ENCODE results near the gene APP.

Gene APP

DNA sequence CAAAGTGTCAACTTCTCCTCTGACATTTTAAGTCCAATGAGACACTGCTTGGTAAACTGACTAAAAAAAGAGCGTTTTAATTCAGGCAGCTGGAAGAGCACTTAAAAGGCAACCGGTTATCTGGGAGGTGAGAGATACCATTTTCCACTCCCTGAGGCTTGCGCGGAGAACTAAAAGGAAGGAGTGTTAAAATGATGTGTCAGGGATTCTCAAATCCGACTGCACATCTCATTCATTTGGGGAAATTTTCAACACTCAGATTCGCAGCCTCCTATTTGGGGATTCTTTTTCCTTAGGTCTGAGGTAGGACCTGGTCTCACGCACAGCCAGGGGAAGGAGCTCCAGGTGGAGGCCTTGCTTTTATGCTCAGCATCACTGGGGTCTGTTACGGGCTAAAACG is 281.9 kb downstream of the APP start:
- H3K27ac ChIP-seq: peak overlapping the region; percentile 48
- TF ChIP-seq, protein P1, sequence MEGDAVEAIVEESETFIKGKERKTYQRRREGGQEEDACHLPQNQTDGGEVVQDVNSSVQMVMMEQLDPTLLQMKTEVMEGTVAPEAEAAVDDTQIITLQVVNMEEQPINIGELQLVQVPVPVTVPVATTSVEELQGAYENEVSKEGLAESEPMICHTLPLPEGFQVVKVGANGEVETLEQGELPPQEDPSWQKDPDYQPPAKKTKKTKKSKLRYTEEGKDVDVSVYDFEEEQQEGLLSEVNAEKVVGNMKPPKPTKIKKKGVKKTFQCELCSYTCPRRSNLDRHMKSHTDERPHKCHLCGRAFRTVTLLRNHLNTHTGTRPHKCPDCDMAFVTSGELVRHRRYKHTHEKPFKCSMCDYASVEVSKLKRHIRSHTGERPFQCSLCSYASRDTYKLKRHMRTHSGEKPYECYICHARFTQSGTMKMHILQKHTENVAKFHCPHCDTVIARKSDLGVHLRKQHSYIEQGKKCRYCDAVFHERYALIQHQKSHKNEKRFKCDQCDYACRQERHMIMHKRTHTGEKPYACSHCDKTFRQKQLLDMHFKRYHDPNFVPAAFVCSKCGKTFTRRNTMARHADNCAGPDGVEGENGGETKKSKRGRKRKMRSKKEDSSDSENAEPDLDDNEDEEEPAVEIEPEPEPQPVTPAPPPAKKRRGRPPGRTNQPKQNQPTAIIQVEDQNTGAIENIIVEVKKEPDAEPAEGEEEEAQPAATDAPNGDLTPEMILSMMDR (conservative IDR thresholded peaks at IDR 0.05): no peak

DNA sequence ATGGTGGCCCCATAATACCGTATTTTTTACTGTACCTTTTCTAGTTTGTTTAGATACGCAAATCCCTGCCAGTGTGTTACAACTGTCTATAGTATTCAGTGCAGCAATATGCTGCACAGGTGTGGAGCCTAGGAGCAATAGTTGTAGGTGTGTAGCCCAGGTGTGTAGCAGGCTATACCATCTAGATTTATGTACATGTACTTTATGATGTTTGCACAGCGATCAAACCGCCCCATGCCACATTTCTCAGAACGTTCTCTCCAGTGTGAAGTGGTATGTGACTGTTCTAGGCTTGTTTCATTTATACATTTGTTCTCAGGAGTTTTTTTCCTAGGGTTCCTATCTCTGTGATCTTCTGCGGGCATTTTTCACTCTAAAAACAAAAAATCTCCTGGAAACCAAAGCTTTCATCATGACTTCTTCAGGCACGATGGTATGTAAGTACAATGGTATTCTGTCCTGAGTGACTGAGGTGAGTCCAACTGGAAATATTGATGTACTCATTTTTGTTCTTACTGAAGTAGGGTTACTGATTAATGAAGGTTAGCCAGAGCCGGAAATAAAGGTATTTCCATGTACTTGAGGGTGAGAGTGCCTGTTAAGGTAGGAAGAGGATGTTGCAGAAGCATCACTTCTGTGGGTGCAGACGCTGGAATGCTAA is 282.8 kb downstream of the APP start:
- TF ChIP-seq, protein P1 (conservative IDR thresholded peaks at IDR 0.05): no peak
- H3K27ac ChIP-seq: peak overlapping the region; percentile 48

DNA sequence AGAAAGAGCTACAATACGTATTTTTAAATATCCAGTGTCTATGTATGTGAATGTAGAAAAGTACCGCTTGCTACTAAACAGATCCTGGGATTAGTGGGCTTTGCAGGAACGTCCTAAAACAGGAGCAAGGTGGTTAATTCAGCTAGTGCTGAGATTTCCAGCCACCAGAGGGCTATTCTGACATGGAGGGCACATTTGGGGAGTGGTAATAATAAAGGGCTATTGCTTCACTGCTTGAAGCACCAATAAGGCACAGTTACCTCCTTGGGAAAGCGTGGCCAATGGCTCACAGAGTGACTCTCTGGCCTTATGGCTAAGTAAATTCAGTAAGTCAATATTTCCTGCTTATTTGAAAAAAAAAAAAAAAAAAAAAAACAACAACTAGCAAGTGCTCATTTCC is 283.4 kb downstream of the APP start:
- H3K27ac ChIP-seq: peak overlapping the region; percentile 48
- TF ChIP-seq, protein P1 (conservative IDR thresholded peaks at IDR 0.05): peak; percentile 49

DNA sequence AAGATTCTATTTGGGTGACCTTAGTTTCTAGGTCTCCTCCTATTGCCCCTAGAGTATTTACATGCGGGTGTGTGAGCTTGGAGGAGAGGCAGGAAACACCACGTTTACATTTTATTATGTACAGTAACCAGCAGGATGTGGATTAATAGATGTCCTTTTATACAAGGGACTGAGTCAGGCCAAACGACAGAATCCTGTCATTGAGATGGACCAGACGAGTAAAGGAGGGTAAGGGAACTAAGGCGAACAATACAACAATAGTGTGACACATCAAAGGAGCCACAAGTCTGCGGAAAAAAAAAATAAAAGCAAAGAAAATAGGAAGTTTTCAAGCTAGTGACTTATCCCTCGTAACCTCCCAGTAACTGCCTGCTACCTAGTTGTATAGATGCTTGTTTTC is 284.7 kb downstream of the APP start:
- peak overlapping the region; percentile 48 for H3K27ac ChIP-seq

DNA sequence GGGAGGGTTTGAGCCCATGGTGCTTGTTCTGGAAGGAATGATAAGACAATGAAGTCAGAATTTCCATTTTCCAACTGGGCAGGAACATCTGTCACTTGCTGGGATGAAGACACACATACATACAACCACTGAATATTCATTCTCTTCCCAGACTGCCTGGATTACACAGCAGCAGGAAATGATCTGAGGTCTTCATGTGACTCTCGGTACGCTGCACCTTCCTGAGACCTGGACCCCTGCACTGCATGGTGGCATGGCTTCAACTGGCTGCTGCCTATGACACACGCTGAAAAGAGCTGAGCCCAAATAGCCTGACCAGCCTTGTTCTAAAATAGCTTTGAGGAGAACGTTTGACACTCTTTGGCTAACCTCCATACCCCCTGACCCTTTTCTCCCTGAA is 285.2 kb downstream of the APP start:
- peak overlapping the region; percentile 48 for H3K27ac ChIP-seq
- TF ChIP-seq, protein P1 (conservative IDR thresholded peaks at IDR 0.05): no peak

More for the DNA sequence above, 284.7 kb downstream of the APP start:
- TF ChIP-seq, protein P1 (conservative IDR thresholded peaks at IDR 0.05): no peak

DNA sequence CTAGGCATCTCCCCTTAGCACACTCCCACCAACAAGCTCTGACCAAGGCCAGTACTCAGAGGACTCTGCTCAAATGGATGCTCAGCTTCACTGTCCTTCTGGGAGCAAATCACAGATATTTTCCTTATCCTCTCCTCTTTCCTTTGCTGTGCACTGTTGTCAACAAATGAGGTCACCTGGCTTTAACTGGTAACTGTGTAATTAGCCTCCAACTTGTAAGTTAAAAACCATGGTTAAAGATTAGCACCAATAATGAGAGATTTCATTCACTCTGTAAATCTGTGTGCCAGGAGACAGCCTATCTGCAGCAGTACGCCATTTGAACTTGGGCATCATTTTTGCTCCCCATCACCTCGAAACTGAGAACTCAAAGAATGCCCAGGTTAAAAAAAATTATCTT is 286.3 kb downstream of the APP start:
- TF ChIP-seq, protein P1 (conservative IDR thresholded peaks at IDR 0.05): no peak
- H3K27ac ChIP-seq: no peak overlapping the region

DNA sequence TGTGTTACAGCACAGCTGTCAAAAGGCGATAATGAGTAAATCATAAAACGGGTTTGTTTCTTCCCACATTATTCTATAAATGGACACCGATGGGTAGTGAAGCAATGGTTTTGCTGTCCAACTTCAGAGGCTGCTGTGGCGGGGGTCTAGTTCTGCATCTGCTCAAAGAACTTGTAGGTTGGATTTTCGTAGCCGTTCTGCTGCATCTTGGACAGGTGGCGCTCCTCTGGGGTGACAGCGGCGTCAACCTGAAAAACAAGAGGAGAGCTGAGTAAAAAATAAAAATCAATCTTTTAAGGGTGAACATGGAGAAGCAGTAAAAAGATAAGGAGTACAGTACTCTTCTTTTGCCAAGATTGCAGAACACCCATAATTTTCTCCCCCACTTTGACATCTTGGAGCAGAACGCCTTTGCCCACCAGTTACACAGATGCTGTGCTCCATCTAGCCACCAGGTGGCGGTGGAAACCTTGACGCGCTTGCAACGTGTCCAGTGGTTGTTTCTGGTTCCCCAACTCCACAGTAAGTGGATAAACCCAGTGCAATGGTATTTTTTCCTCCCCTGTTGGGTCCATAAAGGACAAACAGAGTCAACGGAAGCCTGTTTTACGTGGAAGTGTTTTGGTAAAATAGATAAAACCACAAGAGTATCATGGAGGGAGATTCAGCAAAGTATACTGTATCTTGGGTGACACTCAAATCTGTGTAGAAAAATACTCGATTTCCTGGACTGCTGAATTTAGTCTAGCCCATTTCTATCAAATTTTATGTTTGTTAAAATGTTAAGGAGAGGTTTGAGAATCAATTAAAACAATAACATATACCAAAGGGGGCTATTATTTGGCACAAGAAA is 288.8 kb downstream of the APP start:
- TF ChIP-seq, protein P1 (conservative IDR thresholded peaks at IDR 0.05): peak; percentile 100
- 0 out of 2 replicates have a peak overlapping the region, but pooled peaks have one; percentile 0 for H3K27ac ChIP-seq

Measured in VCaP (cell line).